ENCODE results near the gene ZNF682.
A peak's percentile ranks its signal among the peaks of the same experiment; 100 is the strongest.
"Not testable (repeated sequence)": the region's sequence is repeated elsewhere in the genome, so short reads cannot be mapped to it uniquely, and the experiment has no call there.

Gene ZNF682

GRCh38 chr19:20005741-20006140 is 33.6 kb downstream of the ZNF682 start:
- no peak for DNase-seq (ENCODE audit: low read depth in 2 of 2, low spot score in 1 of 2)

- DNase-seq (ENCODE audit: low read depth in 2 of 2, low spot score in 1 of 2): no peak
These were observed 41.5 kb downstream of the ZNF682 start for GRCh38 chr19:19997656-19998268.

DNA sequence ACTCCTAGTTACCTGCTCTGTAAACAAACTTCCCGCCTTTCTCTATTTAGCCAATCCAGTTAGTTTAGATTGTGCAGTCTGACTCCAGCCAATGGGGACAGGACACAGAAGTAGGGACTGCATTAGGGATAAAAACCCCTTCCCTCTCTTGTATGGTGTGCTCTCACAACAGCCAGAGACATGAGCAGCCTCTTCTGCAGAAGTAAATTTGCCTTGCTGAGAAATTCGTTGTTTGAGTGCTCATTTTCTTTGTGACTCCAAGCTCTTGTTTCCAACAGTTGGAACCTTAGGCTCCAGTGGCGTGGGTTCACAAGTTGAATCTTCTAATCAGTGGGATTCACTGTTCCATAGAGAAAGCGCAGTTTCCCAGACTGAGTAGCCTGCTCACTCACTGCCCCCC is 72.4 kb downstream of the ZNF682 start:
- no peak for DNase-seq (ENCODE audit: low read depth in 2 of 2, low spot score in 1 of 2)

DNA sequence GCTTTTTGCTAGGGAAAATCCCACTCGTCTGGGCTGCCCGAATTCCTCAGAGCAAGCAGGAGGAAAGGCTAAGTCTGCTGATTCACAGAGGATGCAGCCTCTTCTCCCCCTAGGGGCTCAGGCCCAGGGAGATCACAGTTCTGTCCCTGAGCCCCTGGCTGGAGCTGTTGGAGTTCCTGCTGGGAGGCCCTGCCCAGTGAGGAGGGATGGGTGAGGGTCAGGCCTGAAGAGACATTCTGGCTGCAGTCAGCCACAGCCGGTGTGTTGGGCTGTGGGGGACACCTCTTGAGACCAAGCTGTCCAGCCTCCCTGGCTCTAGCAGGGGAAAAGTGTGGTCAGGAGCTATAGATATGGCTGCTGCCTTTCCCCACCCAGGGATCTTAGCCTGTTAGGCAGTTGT is 73.2 kb downstream of the ZNF682 start:
- not testable (repeated sequence) for DNase-seq (ENCODE audit: low read depth in 2 of 2, low spot score in 1 of 2)

- DNase-seq (ENCODE audit: low read depth in 2 of 2, low spot score in 1 of 2): no peak
These were observed 74.9 kb downstream of the ZNF682 start for GRCh38 chr19:19964416-19964815.

GRCh38 chr19:19959151-19959799 is 80.0 kb downstream of the ZNF682 start:
- peak; percentile 19 to 28 for DNase-seq (ENCODE audit: low read depth in 2 of 2, low spot score in 1 of 2)

DNA sequence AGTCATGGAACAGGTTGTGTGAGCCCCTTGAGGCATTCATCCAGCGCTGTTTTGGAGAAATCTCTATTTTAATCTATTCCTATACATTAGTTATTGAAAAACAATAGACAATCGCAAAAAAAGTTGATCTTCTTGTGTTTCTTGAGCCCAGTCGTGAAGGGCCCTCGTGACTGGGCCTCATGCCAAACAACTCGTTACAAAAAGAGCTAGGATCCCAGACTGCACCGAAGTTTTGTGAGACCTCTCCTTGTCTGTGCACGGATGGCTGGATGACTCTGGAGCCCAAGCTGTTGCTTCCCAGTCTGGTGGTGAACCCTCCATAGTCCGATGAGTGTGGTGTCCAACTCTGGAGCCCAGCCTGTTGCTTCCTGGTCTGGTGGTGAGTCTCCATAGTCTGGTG is 81.5 kb downstream of the ZNF682 start:
- not testable (repeated sequence) for DNase-seq (ENCODE audit: low read depth in 2 of 2, low spot score in 1 of 2)

GRCh38 chr19:19956434-19957075 is 82.8 kb downstream of the ZNF682 start:
- DNase-seq (ENCODE audit: low read depth in 2 of 2, low spot score in 1 of 2): no peak

- no peak for DNase-seq (ENCODE audit: low read depth in 2 of 2, low spot score in 1 of 2)
These were observed 84.1 kb downstream of the ZNF682 start for GRCh38 chr19:19955208-19955607.

Data from stimulated activated CD8-positive, alpha-beta memory T cell treated with anti-CD3 and anti-CD28 coated beads, Interleukin-4, amount 100 ng/mL, for 1 hour (primary cell).